ENCODE results near the gene AMD1. TPM values are rescaled to one million over a fixed set of nuclear protein-coding genes. Genes with fewer than 3 reads are reported as not detected.

AMD1 gene
- total and polyA plus RNA-seq, 9 of the 15 experiments (the other 6 are each of a cell fraction or from before 2014, with no cell fraction given): 60.0 to 151 (median 85.6) TPM

GRCh38 chr6:110878751-110879522, 4.4 kb downstream of the AMD1 start (continued):
- TF ChIP-seq CREM (IDR thresholded peaks at IDR 0.05; ENCODE audit: low read depth) (0 out of 2 replicates have a peak, but pooled peaks have one; percentile 12), TBL1XR1 (IDR thresholded peaks at IDR 0.05; ENCODE audit: low read length in 2 of 2) (no peak), RUNX1 (IDR thresholded peaks at IDR 0.05; ENCODE audit: low read depth) (no peak), HDAC8 (tag; IDR thresholded peaks at IDR 0.05) (no peak), TBP (optimal IDR thresholded peaks at IDR 0.05; ENCODE audit: low read depth, low read length) (no peak), PRMT5 (CRISPR knock-in tag; IDR thresholded peaks at IDR 0.05) (no peak), SAP30 (IDR thresholded peaks at IDR 0.05; ENCODE audit: borderline replicate concordance, insufficient read depth, low read depth, low read length, poor library complexity, severe bottlenecking) (no peak), GABPB2 (CRISPR knock-in tag; conservative IDR thresholded peaks at IDR 0.05) (no peak), RREB1 (CRISPR knock-in tag; IDR thresholded peaks at IDR 0.05) (no peak), FOXK2 (conservative IDR thresholded peaks at IDR 0.05 in 1 of 2, IDR thresholded peaks at IDR 0.05 in 1 of 2; ENCODE audit: low read depth in 2 of 2) (peak; percentile 95 to 96), SMAD1 (IDR thresholded peaks at IDR 0.05; ENCODE audit: low read depth, low read length, partially characterized antibody) (no peak), SIRT6 (IDR thresholded peaks at IDR 0.05; ENCODE audit: low read depth, low read length) (no peak), SOX6 (IDR thresholded peaks at IDR 0.05) (peak; percentile 51), ZBTB7A (IDR thresholded peaks at IDR 0.05; ENCODE audit: borderline replicate concordance, control insufficient read depth, low read depth, low read length) (no peak), ZNF717 (CRISPR knock-in tag; IDR thresholded peaks at IDR 0.05) (no peak), KAT7 (CRISPR knock-in tag; IDR thresholded peaks at IDR 0.05; ENCODE audit: borderline replicate concordance) (no peak), ZNF589 (CRISPR knock-in tag; IDR thresholded peaks at IDR 0.05; ENCODE audit: low read depth) (no peak), NFATC3 (IDR thresholded peaks at IDR 0.05) (no peak), MBD1 (CRISPR knock-in tag; IDR thresholded peaks at IDR 0.05) (no peak), KDM2B (CRISPR knock-in tag; IDR thresholded peaks at IDR 0.05) (no peak), ARID1B (IDR thresholded peaks at IDR 0.05) (peak; percentile 54), HDAC3 (IDR thresholded peaks at IDR 0.05; ENCODE audit: borderline replicate concordance, partially characterized antibody) (no peak)
